ENCODE measurements around the gene KLHL24. TPM values are rescaled to one million over a fixed set of nuclear protein-coding genes. Genes with fewer than 3 reads are reported as not detected.

Gene KLHL24
- total and polyA plus RNA-seq, 2 experiments from 2014 or later, result 8.2 to 51.0 TPM

GRCh38 chr3:183618542-183618941 is 16.9 kb upstream of the KLHL24 start:
- H3K4me3 ChIP-seq, result no peak overlapping the region
- no peaks in the 10 kb centered on the region for H3K9me2 ChIP-seq (ENCODE audit: insufficient read depth)
- H3K79me2 ChIP-seq (replicated peaks; ENCODE audit: insufficient read depth), result no peaks in the 10 kb centered on the region
- DNase-seq (ENCODE audit: low spot score), result no peak
- H2AFZ ChIP-seq, result no peak overlapping the region
- H3K27me3 ChIP-seq (ENCODE audit: insufficient read depth), result peaks cover 14% of the 10 kb centered on the region
- no peak overlapping the region for H3K4me3 Mint-ChIP-seq
- H4K20me1 ChIP-seq (replicated peaks; ENCODE audit: insufficient read depth), result no peaks in the 10 kb centered on the region
- H3K4me1 Mint-ChIP-seq, result peaks cover 17% of the 10 kb centered on the region; the same call in 2 of the 3 replicates
- H3K27ac ChIP-seq (ENCODE audit: low read depth), result no peak overlapping the region
- no peak for ATAC-seq
- H3K9me3 Mint-ChIP-seq, result no peaks in the 10 kb centered on the region
- H3F3A ChIP-seq (replicated peaks; ENCODE audit: low read depth), result no peaks in the 10 kb centered on the region
- H3K27me3 Mint-ChIP-seq (ENCODE audit: insufficient read depth, low read depth, poor library complexity), result peaks cover 2% of the 10 kb centered on the region
- TF ChIP-seq EZH2phosphoT487 (IDR thresholded peaks at IDR 0.05; ENCODE audit: unreplicated experiment) (no peak), EZH2 (IDR thresholded peaks at IDR 0.05; ENCODE audit: low read depth, unreplicated experiment) (no peak), REST (IDR thresholded peaks at IDR 0.05; ENCODE audit: unreplicated experiment) (no peak), ZNF462 (CRISPR knock-in tag; IDR thresholded peaks at IDR 0.05) (no peak), POLR2AphosphoS5 (IDR thresholded peaks at IDR 0.05; ENCODE audit: low read depth) (no peak), CREB1 (CRISPR knock-in tag; IDR thresholded peaks at IDR 0.05; ENCODE audit: low read depth) (no peak), ZNF114 (CRISPR knock-in tag; IDR thresholded peaks at IDR 0.05) (no peak), STAT1 (IDR thresholded peaks at IDR 0.05; ENCODE audit: unreplicated experiment) (no peak), ZNF331 (CRISPR knock-in tag; IDR thresholded peaks at IDR 0.05; ENCODE audit: low read depth) (no peak), JUNB (IDR thresholded peaks at IDR 0.05; ENCODE audit: unreplicated experiment) (no peak), NANOG (IDR thresholded peaks at IDR 0.05; ENCODE audit: borderline replicate concordance) (no peak), ETS1 (IDR thresholded peaks at IDR 0.05) (no peak), CTCF (conservative IDR thresholded peaks at IDR 0.05; ENCODE audit: low read depth in 2 of 2) (no peak)
- H3K27ac Mint-ChIP-seq, result no peak overlapping the region
- H3K36me3 Mint-ChIP-seq (ENCODE audit: low read depth), result no peaks in the 10 kb centered on the region
- H3K4me1 ChIP-seq (ENCODE audit: insufficient read depth), result peaks cover 27% of the 10 kb centered on the region
- H3K4me2 ChIP-seq, result no peak overlapping the region
- H3K36me3 ChIP-seq (ENCODE audit: insufficient read depth), result no peaks in the 10 kb centered on the region
